Gastrocnemius medialis (tissue), 4 donors: ENCODE data around the gene AP3S1. TPM values are rescaled to one million over a fixed set of nuclear protein-coding genes. Genes with fewer than 3 reads are reported as not detected.
A peak's percentile ranks its signal among the peaks of the same experiment; 100 is the strongest.

Experiments
- ATAC-seq, 2 donors: fragments of 150-250 bp; one replicate each; pipeline ENCODE4 v1.9.1; 2016
- DNase-seq, 2 donors: peaks; one replicate each; pipeline ENCODE4 v3.0.0-alpha.2; 2019
- H3K27ac ChIP-seq, 4 donors: fragments of 200-600 bp; sonication (generic); 1 replicate in 1 of 4; 2 replicates in 3 of 4; pipeline ENCODE4 v1.5.1; 2016 to 2018; ENCODE audit warnings: mild to moderate bottlenecking in 2 of 4, moderate library complexity in 1 of 4
- H3K27me3 ChIP-seq, 3 donors: fragments of 200-600 bp; sonication (generic) in 2 of 3; 1 replicate in 1 of 3; 2 replicates in 2 of 3; pipeline versions ENCODE4 v1.5.1 to v1.6.0; 2016 to 2019; ENCODE audit warnings: mild to moderate bottlenecking in 1 of 3, moderate library complexity in 1 of 3
- H3K36me3 ChIP-seq, 2 donors: fragments of 200-600 bp; sonication (generic) in 1 of 2; one replicate each; pipeline ENCODE4 v1.5.1; 2017 to 2018
- H3K4me1 ChIP-seq, 2 donors: fragments of 200-600 bp; sonication (generic) in 1 of 2; one replicate each; pipeline ENCODE4 v1.5.1; 2016 to 2017; ENCODE audit warnings: mild to moderate bottlenecking in 2 of 2
- H3K4me3 ChIP-seq, 4 donors: fragments of 200-600 bp; sonication (generic) in 3 of 4; 1 replicate in 1 of 4; 2 replicates in 3 of 4; pipeline ENCODE4 v1.5.1; 2016 to 2019; ENCODE audit warnings: mild to moderate bottlenecking in 2 of 4
- H3K9me3 ChIP-seq, 3 donors: fragments of 200-600 bp; sonication (generic) in 2 of 3; 1 replicate in 1 of 3; 2 replicates in 2 of 3; pipeline ENCODE4 v1.5.1; 2016 to 2019
- CTCF ChIP-seq, 5 experiments: fragments of 450-650 bp in 3 of 5; fragments of 200-600 bp in 2 of 5; sonication (generic) in 2 of 5; IDR thresholded peaks in 4 of 5; conservative IDR thresholded peaks in 1 of 5; 1 replicate in 4 of 5; 2 replicates in 1 of 5; pipeline ENCODE4 v1.5.1; 2016 to 2019; ENCODE audit warnings: antibody characterized with exemption in 5 of 5, mild to moderate bottlenecking in 3 of 5, moderate library complexity in 3 of 5
- POLR2A ChIP-seq, 2 donors: fragments of 450-650 bp; IDR thresholded peaks; one replicate each; pipeline ENCODE4 v1.6.1; 2017; ENCODE audit warnings: antibody characterized with exemption in 2 of 2, mild to moderate bottlenecking in 2 of 2, moderate library complexity in 2 of 2
- in situ Hi-C, 4 donors: fragments of 200-750 bp; cut with MboI; loops; one replicate each; pipeline versions ENCODE4 v1.15.0 to v1.8.0; 2017; ENCODE audit warnings: low sequenced_read_pairs in 4 of 4
- intact Hi-C: fragments of 100-400 bp; cut with DNase I; formaldehyde crosslinking; loops from one replicate; pipeline ENCODE4 v1.15.1; 2023; ENCODE audit warnings: low total_unique reads
- total RNA-seq, 4 donors: library from RNA; depleted of rRNA; stranded (reverse); fragments of >200 nt; gene quantifications; one replicate each; pipeline versions ENCODE4 v1.1.0 to v1.2.3, GENCODE V29; 2016

The AP3S1 gene
- total RNA-seq, 4 donors from 2014 or later: 13.0 to 121 (median 25.5) TPM

GRCh38 chr5:115844321-115844817 is 2.6 kb downstream of the AP3S1 start:
- Histone ChIP-seq H3K9me3 (no peaks in the 10 kb centered on the region), H3K36me3 (no peaks in the 10 kb centered on the region), H3K27me3 (no peaks in the 10 kb centered on the region), H3K4me3 (peak overlapping the region in 1 of 4 donors; percentile 18), H3K4me1 (peaks cover 24 to 37% of the 10 kb centered on the region in 2 donors), H3K27ac (peak overlapping the region in 3 of 4 donors; percentile 2 to 91 (median 41))
- no peak for DNase-seq
- in situ Hi-C loops (loop anchor here in 1 of 4 donors (25.0 kb wide), 1 partner anchor 557 kb away; the partner anchor contains the start of gene CCDC112), intact Hi-C loops (loop anchor here (5.0 kb wide), 2 partner anchors 243 to 302 kb away; partner anchors contain the start of genes COMMD10 and FEM1C)
- ATAC-seq: no peak
- TF ChIP-seq POLR2A (IDR thresholded peaks at IDR 0.05) (no peak), CTCF (IDR thresholded peaks at IDR 0.05 in 4 of 5, conservative IDR thresholded peaks at IDR 0.05 in 1 of 5) (no peak)

GRCh38 chr5:115847290-115847689 is 5.6 kb downstream of the AP3S1 start:
- H3K36me3 ChIP-seq: no peaks in the 10 kb centered on the region
- in situ Hi-C loops: loop anchor here in 1 of 4 donors (25.0 kb wide), 1 partner anchor 560 kb away; the partner anchor contains the start of gene CCDC112
- DNase-seq: no peak
- H3K27ac ChIP-seq: no peak overlapping the region
- H3K9me3 ChIP-seq: no peaks in the 10 kb centered on the region
- TF ChIP-seq POLR2A (IDR thresholded peaks at IDR 0.05) (no peak), CTCF (IDR thresholded peaks at IDR 0.05 in 4 of 5, conservative IDR thresholded peaks at IDR 0.05 in 1 of 5) (no peak)
- H3K4me1 ChIP-seq: peaks cover 25 to 35% of the 10 kb centered on the region in 2 donors
- H3K27me3 ChIP-seq: no peaks in the 10 kb centered on the region
- intact Hi-C loops: no loop called here
- no peak for ATAC-seq
- no peak overlapping the region for H3K4me3 ChIP-seq

GRCh38 chr5:115849258-115849798 is 7.6 kb downstream of the AP3S1 start:
- Histone ChIP-seq H3K27me3 (no peaks in the 10 kb centered on the region), H3K4me3 (no peak overlapping the region), H3K9me3 (peaks cover 0 to 9% (median 0%) of the 10 kb centered on the region in 3 donors), H3K36me3 (no peaks in the 10 kb centered on the region), H3K4me1 (peaks cover 16 to 18% of the 10 kb centered on the region in 2 donors), H3K27ac (no peak overlapping the region)
- no peak for DNase-seq
- no peak for TF ChIP-seq CTCF (IDR thresholded peaks at IDR 0.05 in 4 of 5, conservative IDR thresholded peaks at IDR 0.05 in 1 of 5)
- TF ChIP-seq POLR2A (IDR thresholded peaks at IDR 0.05): no peak
- intact Hi-C loops (no loop called here), in situ Hi-C loops (loop anchor here in 1 of 4 donors (25.0 kb wide), 1 partner anchor 562 kb away; the partner anchor contains the start of gene CCDC112)
- no peak for ATAC-seq

- peaks cover 0 to 9% (median 0%) of the 10 kb centered on the region in 3 donors for H3K9me3 ChIP-seq
- intact Hi-C loops: no loop called here
- H3K27ac ChIP-seq: no peak overlapping the region
- no peak overlapping the region for H3K4me3 ChIP-seq
- ATAC-seq (no peak), DNase-seq (no peak)
- TF ChIP-seq POLR2A (IDR thresholded peaks at IDR 0.05): no peak
- no peak for TF ChIP-seq CTCF (IDR thresholded peaks at IDR 0.05 in 4 of 5, conservative IDR thresholded peaks at IDR 0.05 in 1 of 5)
- in situ Hi-C loops: loop anchor here in 1 of 4 donors (25.0 kb wide), 1 partner anchor 539 kb away; no protein-coding TSS in a partner anchor
- no peaks in the 10 kb centered on the region for H3K36me3 ChIP-seq
- peaks cover 12 to 16% of the 10 kb centered on the region in 2 donors for H3K4me1 ChIP-seq
- H3K27me3 ChIP-seq: no peaks in the 10 kb centered on the region
These were observed 9.1 kb downstream of the AP3S1 start for GRCh38 chr5:115850744-115851416.
